GM12874 (cell line): ENCODE data around the gene AGT.

Experiments
- TF ChIP-seq, protein P1 (sequence below): IDR thresholded peaks from 2 replicates; pipeline ENCODE4 v1.5.1; 2011; ENCODE audit warnings: low read depth, mild to moderate bottlenecking, control low read depth, low read length, moderate library complexity; ENCODE audit not compliant: insufficient read depth

Gene AGT

GRCh38 chr1:230708631-230709580, 5.0 kb downstream of the AGT start:
- TF ChIP-seq, protein P1, sequence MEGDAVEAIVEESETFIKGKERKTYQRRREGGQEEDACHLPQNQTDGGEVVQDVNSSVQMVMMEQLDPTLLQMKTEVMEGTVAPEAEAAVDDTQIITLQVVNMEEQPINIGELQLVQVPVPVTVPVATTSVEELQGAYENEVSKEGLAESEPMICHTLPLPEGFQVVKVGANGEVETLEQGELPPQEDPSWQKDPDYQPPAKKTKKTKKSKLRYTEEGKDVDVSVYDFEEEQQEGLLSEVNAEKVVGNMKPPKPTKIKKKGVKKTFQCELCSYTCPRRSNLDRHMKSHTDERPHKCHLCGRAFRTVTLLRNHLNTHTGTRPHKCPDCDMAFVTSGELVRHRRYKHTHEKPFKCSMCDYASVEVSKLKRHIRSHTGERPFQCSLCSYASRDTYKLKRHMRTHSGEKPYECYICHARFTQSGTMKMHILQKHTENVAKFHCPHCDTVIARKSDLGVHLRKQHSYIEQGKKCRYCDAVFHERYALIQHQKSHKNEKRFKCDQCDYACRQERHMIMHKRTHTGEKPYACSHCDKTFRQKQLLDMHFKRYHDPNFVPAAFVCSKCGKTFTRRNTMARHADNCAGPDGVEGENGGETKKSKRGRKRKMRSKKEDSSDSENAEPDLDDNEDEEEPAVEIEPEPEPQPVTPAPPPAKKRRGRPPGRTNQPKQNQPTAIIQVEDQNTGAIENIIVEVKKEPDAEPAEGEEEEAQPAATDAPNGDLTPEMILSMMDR = no peak

- TF ChIP-seq, protein P1 = no peak
These were observed 5.9 kb downstream of the AGT start for GRCh38 chr1:230707732-230708630.

DNA sequence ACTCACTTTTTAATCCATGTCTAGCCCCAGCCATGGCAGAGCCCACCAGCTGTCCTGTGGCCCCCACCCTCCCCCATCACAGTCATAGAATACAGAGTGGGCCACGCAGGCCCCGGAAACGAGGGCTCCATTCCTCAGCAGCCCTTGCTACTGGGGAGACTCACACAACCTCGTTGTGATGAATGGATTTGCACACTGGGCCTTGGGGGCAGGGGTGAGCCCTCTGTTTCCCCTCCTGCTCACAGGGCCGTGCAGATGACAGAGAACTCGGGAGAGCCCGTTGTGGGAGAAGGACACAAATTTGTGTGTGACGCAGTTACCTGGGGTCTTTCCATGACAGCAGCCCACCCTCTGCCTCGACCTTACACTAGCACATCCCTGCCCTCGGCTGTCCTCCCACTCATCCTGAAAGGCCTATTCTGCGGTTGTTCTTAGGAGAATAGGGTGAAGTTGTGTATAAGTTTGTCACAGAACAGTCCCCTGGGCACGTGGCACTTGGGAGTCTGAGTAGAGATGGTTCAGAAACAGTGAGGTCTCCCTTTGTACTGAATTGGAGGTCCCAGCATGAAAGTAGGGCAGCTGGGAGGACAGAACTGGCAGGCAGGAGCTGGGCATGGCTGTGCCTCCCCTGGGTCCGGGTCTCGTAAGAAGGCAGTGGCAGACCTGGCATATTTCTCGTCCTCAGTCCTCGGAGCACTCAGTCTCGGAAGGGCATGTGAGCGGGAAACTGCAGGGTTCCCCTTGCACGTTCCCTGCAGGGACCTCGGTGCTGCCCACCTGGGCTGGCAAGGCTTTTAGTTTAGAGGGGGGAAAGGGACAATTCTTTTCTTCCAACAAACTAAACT, 6.8 kb downstream of the AGT start:
- TF ChIP-seq, protein P1 = no peak

GRCh38 chr1:230706020-230706699, 7.8 kb downstream of the AGT start:
- TF ChIP-seq, protein P1 = no peak

DNA sequence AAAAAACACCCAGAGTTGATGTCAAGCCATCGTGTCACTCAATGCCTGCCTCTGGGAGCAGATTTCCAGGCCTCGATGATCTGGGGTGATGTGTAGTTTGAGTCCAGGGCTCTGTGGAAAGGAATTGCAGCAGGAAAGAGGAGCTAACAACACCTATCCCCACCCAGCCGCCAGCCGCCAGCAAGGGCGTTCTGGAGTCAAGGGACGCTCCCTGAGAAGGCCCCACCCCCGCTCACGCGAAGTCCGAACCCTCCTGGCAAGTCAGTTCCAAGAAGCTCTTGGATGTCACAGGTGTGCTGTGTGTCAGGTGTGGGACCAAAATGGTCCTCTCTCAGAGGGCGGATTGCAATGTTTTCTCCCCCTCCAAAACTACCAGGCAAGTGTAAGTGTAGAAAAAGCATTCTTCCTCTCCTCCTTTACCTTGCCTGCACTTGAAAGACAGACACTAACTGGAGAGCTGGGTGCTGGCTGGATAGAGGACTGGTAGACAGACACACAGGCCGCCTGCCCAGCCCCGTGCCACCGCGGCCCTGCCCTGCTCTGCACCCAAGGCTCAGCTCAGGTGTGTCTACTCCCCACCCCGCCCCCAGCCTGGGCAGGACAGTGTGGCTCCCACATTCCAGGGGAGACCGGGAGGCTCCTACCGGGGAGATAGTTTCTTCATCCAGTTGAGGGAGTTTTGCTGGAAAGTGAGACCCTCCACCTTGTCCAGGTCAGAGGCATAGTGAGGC, 8.5 kb downstream of the AGT start:
- TF ChIP-seq, protein P1 = no peak

DNA sequence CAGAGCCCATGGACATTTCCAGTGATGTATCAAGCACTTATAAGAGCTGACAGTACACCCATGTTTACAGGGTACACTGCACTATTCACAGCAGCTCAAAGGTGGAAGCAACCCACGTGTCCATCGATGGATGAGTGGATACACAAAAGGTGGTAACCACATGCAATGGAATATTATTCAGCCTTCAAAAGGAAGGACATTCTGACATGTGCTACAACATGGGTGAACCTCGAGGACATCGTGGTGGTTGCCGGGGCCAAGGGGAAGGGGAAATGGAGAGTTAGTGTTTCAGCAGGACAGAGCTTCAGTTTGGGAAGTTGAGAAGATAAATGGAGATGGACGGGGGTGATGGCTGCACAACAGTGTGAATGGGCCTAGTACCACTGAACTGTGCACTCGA, 9.1 kb downstream of the AGT start:
- TF ChIP-seq, protein P1 = no peak
